Right ventricle myocardium superior (tissue), 1 donor: ENCODE data around the gene APOL4. TPM values are rescaled to one million over a fixed set of nuclear protein-coding genes. Genes with fewer than 3 reads are reported as not detected.
"Not testable (repeated sequence)": the region's sequence is repeated elsewhere in the genome, so short reads cannot be mapped to it uniquely, and the experiment has no call there.

ENCODE experiments used
- ATAC-seq: fragments of 200-7000 bp; cut with Tn5 transposase; one replicate; pipeline ENCODE4 v1.9.1; 2020; ENCODE audit warnings: mild to moderate bottlenecking; ENCODE audit not compliant: poor library complexity
- DNase-seq: peaks from one replicate; pipeline ENCODE4 v3.0.0-alpha.2; 2020
- intact Hi-C: fragments of 100-400 bp; cut with DNase I; formaldehyde crosslinking; loops from one replicate; pipeline ENCODE4 v1.11.2; 2022
- total RNA-seq: library from RNA; stranded (reverse); fragmentation: NEBNext Ultra II Directional; extraction: Animal tissue kit (Norgen Biotek cat#: 25700); gene quantifications from one replicate; pipeline ENCODE4 v1.2.1, GENCODE V29; 2021
- donor health status: DM: no; HTN: yes; CAD: no; lungs with severe emphysema.

Gene APOL4
- total RNA-seq, 1 donor from 2014 or later, result 5.0 TPM

DNA sequence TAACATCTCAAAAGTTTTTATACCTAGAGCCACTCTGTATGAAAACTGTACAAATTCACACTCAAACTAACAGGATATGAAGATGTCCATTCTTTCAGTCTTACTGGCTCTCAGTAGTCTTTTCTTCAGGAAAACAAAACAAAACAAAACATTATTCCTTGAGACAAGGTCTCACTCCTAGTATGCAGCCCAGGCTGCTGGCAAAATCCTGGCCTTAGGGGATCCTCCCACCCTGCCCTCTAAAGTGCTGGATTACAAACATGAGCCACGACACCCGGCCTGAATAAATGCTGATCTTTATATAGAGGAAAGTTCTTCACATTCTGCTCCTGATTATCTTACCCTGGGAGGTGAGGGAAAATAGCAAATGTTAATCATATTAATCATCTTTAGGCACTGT lies 32.6 kb upstream of the APOL4 start:
- DNase-seq (no peak), ATAC-seq (no peak)
- intact Hi-C loops, result no loop called here

DNA sequence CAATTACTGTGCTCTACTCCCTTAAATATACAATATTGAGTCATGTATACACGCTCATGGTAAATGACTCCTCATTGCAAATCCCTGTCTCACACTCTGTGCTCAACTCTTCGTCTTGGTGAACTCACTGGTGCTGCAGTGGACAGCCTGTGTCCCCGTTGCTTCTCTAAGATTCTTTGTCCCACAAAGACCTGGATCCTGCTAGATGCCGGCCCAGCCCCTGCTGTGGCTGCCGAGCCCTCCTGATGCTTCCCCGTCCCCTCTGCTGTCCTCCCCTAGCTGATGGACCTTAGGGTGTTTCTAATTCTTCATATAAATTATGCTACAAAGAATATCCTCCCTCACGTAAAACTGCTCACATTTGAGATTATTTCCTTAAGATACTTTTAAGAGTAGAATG lies 32.2 kb upstream of the APOL4 start:
- ATAC-seq (no peak), DNase-seq (no peak)
- intact Hi-C loops, result no loop called here

DNA sequence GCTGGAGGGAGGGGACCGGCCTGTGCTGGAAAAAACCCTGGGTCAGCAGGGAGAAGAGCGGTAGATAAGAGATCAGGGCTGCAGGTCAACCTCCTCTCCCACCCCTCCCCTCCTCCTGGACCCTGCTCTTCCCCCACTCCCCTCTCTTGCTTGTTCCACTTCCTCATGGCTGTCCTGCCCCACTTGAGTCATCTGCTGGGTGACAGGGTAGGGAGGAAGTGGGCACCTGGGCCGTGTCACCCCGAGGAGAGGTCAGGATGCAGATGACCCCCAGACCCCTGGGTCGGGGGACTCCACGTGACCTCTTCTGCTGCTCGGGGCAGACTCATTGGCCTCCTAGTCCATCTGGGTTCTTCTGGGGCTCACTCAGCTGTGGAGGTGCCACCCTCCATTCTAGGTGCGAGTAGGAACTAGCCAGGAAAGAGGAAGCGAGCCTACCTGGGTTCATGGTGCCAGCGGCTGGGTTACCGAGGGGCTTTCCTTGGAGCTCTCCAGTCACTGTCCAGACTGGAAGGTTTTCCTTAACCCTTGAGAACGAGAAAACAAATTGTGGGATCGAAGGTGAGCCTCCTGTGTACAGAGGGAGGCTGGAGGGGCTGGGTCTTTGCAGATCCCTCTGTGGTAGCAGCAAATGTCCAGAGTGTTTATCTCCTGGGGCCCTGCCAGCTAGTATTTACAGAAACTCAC lies 31.2 kb upstream of the APOL4 start:
- intact Hi-C loops, result no loop called here
- DNase-seq (no peak), ATAC-seq (no peak)

DNA sequence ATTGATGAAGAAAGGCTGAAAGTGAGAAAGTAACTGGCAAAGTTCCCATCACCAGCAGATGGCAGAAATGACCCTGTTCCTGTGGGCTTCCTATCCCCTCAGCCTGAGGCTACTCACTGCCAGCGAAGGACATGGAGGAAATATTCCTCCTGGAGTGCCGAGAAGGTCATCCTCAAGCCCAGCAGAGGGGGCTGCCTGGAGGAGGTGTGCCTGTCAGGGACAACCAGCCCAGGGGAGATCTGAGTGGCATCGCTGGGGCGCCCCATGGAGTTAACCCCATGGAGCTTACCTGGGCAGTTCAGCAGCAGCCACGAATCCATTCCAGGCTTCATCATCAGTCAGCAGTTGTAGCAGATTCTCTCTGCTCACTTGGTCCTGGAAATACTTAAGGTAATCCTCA lies 29.4 kb upstream of the APOL4 start:
- intact Hi-C loops, DNase-seq, ATAC-seq: not testable (repeated sequence)

DNA sequence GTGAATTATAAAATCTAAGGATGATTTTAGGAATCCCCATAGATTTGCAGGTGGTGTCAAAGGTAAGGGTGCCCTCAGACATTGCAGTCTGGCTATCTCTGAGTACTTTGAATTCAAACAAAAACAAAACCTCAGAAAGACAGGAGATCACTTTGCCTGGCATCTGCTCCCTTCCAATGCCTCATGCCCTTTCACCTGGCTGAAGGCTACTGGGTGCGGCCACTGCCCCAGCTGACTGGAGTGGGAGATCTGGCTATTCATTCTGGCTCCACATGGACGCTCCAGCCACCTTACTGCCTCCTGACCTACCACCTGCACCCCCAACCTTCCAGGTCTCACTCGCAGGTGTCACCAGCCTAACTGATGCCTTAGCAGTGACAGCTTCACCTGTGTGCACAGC lies 28.0 kb upstream of the APOL4 start:
- not testable (repeated sequence) for ATAC-seq, DNase-seq
- intact Hi-C loops, result loop anchor here (5.0 kb wide), 1 partner anchor 43 kb away; no protein-coding TSS in a partner anchor

DNA sequence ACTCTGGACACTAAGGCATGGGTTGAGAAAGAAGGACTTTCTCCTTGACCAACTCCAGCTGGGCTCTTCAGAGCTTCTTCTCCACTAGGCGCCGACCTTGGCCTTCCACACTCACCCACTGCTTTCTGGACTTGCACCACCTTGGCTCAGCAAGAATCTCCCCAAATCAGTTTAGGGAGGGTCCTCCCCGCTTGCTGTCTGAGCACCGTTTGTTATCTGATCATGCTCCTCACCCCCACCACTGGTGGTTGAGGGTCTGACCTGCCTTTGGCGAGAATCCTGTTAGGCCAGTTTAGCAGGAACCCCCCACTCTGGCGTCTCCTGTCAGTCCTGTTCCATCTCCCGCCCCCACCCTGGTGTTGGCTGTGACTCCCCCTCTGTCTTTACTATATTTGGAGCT lies 27.3 kb upstream of the APOL4 start:
- intact Hi-C loops, result loop anchor here (5.0 kb wide), 1 partner anchor 43 kb away; no protein-coding TSS in a partner anchor
- ATAC-seq (no peak), DNase-seq (no peak)

DNA sequence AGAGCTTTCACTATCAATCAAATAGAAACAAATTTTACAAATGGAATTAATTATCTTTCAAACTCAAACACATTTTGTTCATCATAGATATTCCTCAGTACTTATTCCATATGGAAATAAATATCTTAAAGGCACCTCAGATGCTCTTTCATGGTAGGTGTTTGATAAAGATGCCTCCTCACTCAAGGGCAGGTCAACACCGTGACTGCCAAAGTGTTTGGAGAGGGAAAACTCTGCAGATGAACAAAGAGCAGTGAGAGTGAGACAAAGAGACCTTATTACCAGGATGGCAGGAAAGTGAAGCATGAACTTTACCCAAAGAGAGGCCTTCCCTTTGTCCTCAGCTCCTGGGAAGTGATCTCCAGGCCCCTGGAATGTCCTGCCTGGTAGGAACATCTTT lies 26.8 kb upstream of the APOL4 start:
- intact Hi-C loops, result loop anchor here (5.0 kb wide), 1 partner anchor 44 kb away; no protein-coding TSS in a partner anchor
- not testable (repeated sequence) for ATAC-seq, DNase-seq

DNA sequence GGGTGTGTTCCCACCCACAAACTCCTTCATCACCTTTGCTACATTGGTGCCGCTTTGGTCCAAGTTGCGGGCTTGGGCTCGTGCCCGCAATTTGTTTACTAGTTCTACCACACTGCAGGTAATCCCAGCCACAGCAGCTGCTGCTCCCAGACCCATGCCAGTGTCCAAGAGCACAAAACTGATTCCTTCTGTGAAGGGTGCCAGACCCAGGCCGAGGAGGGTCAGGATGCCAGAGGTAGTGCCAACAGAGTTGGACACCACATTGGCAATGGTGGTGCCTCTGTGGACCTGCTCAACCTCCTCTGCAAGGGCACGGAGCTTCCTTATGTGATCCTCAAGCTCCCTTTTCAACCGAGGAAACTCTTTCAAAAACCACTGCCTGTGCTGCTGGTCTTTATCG lies 26.2 kb upstream of the APOL4 start:
- no peak for DNase-seq
- intact Hi-C loops, result loop anchor here (5.0 kb wide), 1 partner anchor 44 kb away; no protein-coding TSS in a partner anchor
- ATAC-seq, result no peak

DNA sequence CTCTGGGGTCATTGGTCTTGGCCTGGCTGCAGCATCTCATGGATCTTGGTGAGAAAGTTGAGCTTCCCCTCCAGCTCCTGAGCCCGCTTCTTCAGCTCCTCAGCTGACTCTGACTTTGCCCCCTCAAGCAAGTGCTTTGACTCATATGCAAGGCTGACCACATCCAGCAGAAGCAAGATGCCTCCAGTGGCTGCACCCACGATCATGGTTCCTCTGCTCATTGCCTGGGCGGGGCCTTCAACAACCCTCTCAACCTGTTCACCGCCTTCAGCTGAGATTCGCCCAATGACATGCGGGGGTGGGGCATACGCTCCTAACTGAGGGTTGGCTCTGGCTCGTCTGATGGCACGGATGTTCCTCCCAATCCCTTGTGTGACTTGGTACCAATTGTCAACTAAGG lies 25.8 kb upstream of the APOL4 start:
- DNase-seq (no peak), ATAC-seq (no peak)
- intact Hi-C loops, result loop anchor here (5.0 kb wide), 1 partner anchor 45 kb away; no protein-coding TSS in a partner anchor

DNA sequence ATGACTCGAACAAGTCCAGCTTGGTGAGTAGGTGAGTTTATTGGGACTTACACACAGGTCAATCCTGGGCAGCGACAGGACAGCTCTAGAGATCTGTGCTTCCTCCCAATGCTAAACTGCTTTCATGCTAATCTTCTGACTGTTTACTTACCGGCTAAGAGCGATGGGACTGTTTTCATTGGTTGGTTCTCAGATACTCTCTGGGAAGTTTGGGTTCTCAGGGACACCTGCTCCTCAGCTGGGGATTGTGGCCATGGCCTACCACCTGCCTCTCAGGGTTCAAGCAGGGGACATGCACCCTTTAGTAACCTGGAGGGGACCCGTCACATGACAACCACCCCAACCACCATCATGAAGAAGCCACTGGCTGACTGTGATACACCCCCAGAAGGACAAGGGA lies 24.6 kb upstream of the APOL4 start:
- DNase-seq, result no peak
- no peak for ATAC-seq
- intact Hi-C loops, result loop anchor here (5.0 kb wide), 1 partner anchor 46 kb away; no protein-coding TSS in a partner anchor

DNA sequence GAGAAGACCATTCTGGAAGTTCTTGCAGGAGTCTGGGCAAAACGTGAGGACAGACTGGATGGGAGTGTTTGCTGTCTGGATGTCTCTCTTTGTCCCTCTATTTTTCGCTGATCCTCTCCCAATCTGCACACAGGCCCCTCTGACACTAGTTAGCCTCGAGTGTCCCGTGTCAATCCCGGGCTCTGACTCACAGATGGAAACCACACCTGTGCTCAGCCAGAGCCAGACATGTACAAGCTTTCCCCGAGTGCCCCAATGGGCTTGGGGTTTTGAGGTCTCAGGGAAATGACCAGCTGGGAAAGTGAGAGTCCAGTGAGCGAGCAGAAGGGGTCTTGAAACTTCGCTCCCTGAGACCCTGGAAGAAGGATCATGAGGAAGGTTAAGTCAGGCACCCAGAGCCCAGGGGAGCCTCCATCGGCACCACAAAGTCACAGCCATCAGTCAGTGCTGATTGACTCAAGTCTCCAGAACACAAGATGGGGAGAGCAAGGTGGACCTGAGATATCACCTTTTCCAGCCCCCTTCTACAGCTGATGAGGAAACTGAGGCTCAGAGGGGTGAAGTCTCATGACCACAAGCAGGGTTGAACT lies 23.8 kb upstream of the APOL4 start:
- no peak for DNase-seq
- intact Hi-C loops, result loop anchor here (5.0 kb wide), 1 partner anchor 47 kb away; no protein-coding TSS in a partner anchor

DNA sequence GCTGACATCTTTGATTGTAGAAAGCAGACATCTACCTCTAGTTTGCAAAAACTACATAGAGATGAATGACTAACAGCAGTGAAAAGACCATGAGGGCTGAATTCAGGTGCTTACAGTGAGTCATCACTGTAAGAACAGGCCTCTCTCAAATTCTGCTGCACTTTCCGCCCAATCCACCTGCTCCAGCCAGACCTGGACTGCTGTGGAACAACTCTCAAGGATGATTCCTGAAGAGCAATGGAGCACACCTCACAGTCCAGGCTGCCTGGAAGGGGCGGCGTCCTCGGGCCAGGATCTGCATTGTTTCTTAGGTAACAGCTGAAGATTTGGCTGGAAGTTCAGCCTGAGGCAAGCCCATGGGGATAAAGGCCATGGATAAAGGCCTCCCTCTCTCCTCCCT lies 22.6 kb upstream of the APOL4 start:
- ATAC-seq (no peak), DNase-seq (no peak)
- intact Hi-C loops, result no loop called here

More for the DNA sequence above, 23.8 kb upstream of the APOL4 start:
- no peak for ATAC-seq

DNA sequence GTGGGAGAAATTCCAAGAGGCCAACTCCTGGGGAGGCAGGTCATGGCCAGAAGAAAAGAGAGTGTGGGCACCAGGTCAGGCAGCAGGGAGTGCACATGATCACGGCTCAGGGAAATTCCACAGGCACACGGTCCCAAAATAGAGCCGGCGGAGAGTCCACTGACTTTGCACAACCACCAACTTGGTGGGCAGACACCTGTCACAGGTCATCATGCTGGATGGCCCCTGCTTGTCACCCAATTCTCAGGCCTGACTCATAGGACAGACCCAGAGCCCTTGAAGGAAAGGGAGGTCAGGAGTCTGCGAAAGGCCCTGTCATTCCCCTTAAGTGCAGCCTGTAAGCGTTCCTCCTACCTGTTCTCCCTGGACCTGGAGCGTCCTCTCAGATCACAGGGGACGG lies 21.9 kb upstream of the APOL4 start:
- ATAC-seq (peak; percentile 58), DNase-seq (peak; percentile 30)
- intact Hi-C loops, result no loop called here

DNA sequence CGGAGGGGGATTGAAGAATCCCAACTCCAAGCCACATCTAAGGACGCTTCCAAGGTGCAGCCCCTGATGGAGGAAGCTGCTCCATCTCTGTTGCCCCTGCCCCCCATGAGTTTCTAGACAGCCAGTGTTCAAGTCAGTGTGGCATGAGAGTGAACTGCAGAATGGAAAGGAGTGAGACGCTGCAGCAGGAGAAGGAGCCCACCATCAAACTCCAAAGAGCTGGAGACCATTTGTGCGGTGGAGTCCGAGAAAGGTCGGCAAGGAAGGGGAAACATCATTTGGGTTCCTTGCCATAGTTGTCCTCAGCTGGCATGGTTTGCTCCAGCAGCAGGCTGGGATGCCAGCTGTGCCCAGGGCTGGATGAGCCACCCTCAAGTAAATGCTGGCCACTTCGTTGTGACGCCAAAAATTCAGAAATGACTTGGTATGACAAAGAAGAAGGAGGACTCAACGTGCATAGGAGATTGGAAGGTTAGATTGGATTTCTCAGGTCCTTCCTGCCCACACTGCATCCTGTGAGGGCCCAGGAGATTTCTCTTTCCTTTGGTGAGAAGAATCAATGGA lies 21.4 kb upstream of the APOL4 start:
- intact Hi-C loops, result no loop called here
- no peak for ATAC-seq
- no peak for DNase-seq

DNA sequence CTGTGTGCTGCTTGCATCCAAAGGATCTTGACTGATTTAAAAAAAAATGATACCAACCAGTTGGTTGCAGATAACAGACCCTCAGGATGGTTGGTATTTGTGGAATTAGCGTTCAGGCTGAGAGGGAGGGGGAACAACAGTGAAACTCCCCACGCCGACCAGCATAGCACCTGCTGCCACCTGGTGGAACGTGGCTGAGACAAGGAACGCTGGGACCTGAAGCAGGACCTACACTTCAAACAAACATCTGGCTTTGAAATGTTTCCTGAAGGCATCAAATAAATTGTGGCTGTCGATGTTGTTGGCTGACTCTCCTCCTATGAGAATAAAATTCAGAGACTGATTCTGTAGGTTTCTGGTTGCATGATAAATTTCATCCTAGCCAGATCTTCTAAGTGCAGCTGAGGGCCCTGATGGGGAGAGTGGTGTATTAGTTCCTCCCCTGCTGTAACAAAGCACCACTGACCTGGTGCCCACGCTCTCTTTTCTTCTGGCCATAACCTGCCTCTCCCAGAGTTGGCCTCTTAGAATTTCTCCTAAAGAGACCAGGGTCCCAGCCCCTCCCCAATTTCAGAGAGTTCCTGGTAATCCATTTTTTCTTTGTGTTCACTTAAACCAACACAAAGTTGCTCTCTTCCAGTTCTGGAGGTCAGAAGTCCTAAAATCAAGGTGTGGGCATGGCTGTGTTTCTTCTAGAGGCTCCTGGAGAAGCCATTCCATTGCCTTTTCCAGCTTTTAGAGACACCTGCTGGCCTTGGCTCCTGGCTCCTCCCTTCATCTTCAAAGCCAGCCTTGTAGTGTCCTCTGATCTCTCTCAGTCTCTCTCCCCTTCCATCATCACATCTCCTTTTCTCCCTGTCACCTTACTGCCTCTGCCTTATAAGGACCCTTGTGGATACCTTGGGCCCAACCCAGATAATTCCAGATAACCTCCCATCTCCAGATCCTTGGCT lies 20.5 kb upstream of the APOL4 start:
- intact Hi-C loops, result no loop called here
- ATAC-seq (peak; percentile 65), DNase-seq (peak; percentile 62)

DNA sequence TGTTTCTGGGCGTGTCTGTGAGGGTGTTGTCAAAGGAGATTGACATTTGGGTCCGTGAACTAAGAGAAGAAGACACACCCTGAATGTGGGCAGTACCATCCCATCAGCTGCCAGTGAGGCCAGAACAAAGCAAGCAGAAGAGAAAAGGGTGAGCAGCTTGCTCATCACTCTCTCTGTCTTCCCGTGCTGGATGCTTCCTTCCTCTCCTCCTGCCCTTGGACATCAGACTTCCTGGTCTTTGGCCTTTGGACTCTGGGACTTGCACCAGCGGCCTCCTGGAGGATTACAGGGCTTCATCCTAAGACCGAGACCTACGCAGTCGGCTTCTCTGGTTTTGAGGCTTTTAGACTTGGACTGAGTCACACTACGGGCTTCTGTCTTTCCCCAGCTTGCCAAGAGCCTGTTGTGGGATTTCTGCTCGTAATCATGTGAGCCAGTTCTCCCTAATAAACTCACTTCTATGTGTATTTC lies 18.9 kb upstream of the APOL4 start:
- intact Hi-C loops, result no loop called here
- ATAC-seq (peak; percentile 29), DNase-seq (peak; percentile 26)

DNA sequence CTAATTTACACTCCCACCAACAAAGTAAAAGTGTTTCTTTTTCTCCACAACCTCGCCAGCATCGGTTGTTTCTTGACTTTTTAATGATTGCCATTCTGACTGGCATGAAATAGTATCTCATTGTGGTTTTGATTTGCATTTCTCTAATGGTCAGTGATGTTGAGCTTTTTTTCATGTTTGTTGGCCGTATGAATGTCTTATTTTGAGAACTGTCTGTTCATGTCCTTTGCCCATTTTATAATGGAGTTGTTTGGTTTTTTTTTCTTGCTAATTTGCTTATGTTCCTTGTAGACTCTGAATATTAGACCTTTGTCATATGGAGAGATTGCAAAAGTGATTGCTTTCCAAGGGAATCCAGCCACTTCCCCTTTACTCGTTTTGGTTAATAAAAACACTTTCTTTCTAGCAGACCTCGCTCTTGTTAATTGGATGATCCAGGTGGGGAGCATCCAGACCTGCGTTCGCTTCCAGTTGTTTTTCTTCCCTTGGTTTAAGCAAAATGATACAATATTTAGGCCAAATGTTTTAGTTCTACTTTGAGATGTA lies 17.1 kb upstream of the APOL4 start:
- no peak for DNase-seq
- ATAC-seq, result no peak
- intact Hi-C loops, result no loop called here

DNA sequence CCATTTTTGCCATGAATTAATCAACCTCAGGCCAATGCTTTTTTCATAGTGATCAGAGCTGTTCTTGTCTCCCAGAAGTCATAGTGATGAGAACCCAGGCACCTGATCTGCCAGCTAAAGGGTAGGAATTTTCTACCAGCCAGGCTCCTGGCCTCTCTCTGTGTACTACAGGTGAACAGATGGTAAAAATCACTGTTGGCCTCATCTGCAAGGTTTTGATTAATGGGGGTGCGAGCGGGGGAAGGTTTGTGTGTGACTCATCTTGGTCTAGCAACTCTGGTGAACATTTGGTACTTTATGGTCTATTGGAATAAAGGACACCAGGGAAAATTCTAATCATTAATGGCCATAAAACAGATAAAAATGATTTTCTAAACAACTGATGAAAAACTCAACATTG lies 14.4 kb upstream of the APOL4 start:
- intact Hi-C loops, result no loop called here
- ATAC-seq, result no peak

More for the DNA sequence above, 14.4 kb upstream of the APOL4 start:
- no peak for DNase-seq
